Activated naive CD4-positive, alpha-beta T cell treated with anti-CD3 and anti-CD28 coated beads, Interleukin-2, amount 50 U/mL, for 16 hours (primary cell): Measurements from ENCODE around the gene ARL6IP4.

Experiments used
- DNase-seq: peaks from one replicate; pipeline ENCODE4 v3.0.0-alpha.2; 2020

Gene ARL6IP4

GRCh38 chr12:122991623-122992275 is 11.3 kb downstream of the ARL6IP4 start:
- no peak for DNase-seq

- no peak for DNase-seq
These were observed 11.9 kb downstream of the ARL6IP4 start for GRCh38 chr12:122992386-122992785.

GRCh38 chr12:122994140-122994675 is 13.7 kb downstream of the ARL6IP4 start:
- DNase-seq = no peak

GRCh38 chr12:122994781-122995502 is 14.5 kb downstream of the ARL6IP4 start:
- DNase-seq = no peak

GRCh38 chr12:122995503-122996187 is 15.2 kb downstream of the ARL6IP4 start:
- DNase-seq = no peak

- no peak for DNase-seq
These were observed 15.7 kb downstream of the ARL6IP4 start for GRCh38 chr12:122996188-122996601.

- DNase-seq = no peak
These were observed 16.3 kb downstream of the ARL6IP4 start for GRCh38 chr12:122996621-122997342.

GRCh38 chr12:122997343-122998250 is 17.1 kb downstream of the ARL6IP4 start:
- DNase-seq = no peak

- no peak for DNase-seq
These were observed 17.8 kb downstream of the ARL6IP4 start for GRCh38 chr12:122998316-122998715.

- no peak for DNase-seq
These were observed 18.9 kb downstream of the ARL6IP4 start for GRCh38 chr12:122999196-122999946.

GRCh38 chr12:122999986-123000420 is 19.5 kb downstream of the ARL6IP4 start:
- DNase-seq = no peak

GRCh38 chr12:123000578-123000977 is 20.1 kb downstream of the ARL6IP4 start:
- DNase-seq = no peak

GRCh38 chr12:123001464-123001863 is 21.0 kb downstream of the ARL6IP4 start:
- no peak for DNase-seq

- no peak for DNase-seq
These were observed 22.8 kb downstream of the ARL6IP4 start for GRCh38 chr12:123003257-123003656.

GRCh38 chr12:123004287-123004686 is 23.8 kb downstream of the ARL6IP4 start:
- DNase-seq = no peak

GRCh38 chr12:123005081-123005626 is 24.7 kb downstream of the ARL6IP4 start:
- DNase-seq = no peak

GRCh38 chr12:123006977-123007376 is 26.5 kb downstream of the ARL6IP4 start:
- DNase-seq = no peak

- DNase-seq = no peak
These were observed 29.6 kb downstream of the ARL6IP4 start for GRCh38 chr12:123010110-123010509.

- DNase-seq = no peak
These were observed 30.2 kb downstream of the ARL6IP4 start for GRCh38 chr12:123010681-123011080.

- no peak for DNase-seq
These were observed 31.2 kb downstream of the ARL6IP4 start for GRCh38 chr12:123011701-123012100.
